HEK293T (cell line): Measurements from ENCODE around the gene AQP12A.
"Not testable (repeated sequence)": the region's sequence is repeated elsewhere in the genome, so short reads cannot be mapped to it uniquely, and the experiment has no call there.

Experiments
- CTCF ChIA-PET: fragments of 350-600 bp; formaldehyde crosslinking; extraction: SDS; loops from one replicate; lab custom pipeline; 2021; ENCODE audit warnings: antibody characterized with exemption, inconsistent platforms; lab: Yijun Ruan, JAX
- POLR2A ChIA-PET: fragments of 350-600 bp; formaldehyde crosslinking; extraction: SDS; loops from one replicate; lab custom pipeline; 2020; ENCODE audit warnings: antibody characterized with exemption, inconsistent platforms; lab: Yijun Ruan, JAX
- DNase-seq: peaks from one replicate; pipeline ENCODE4 v3.0.0; 2012; ENCODE audit warnings: mixed read lengths; ENCODE audit errors: extremely low spot score
- ARNT ChIP-seq: fragments of 450-650 bp; IDR thresholded peaks from 2 replicates; pipeline ENCODE4 v1.6.1; 2017; ENCODE audit warnings: mild to moderate bottlenecking
- BHLHE40 ChIP-seq: fragments of 450-650 bp; IDR thresholded peaks from 2 replicates; pipeline ENCODE4 v1.6.1; 2016; ENCODE audit warnings: mild to moderate bottlenecking, moderate library complexity, borderline replicate concordance
- CTBP1 ChIP-seq: fragments of 450-650 bp; IDR thresholded peaks from 2 replicates; pipeline ENCODE4 v1.6.1; 2016; ENCODE audit warnings: borderline replicate concordance
- ELF4 ChIP-seq: fragments of 450-650 bp; IDR thresholded peaks from 2 replicates; pipeline ENCODE4 v1.6.1; 2017; ENCODE audit warnings: antibody characterized with exemption
- FOXA1 ChIP-seq: fragments of 450-650 bp; IDR thresholded peaks from 2 replicates; pipeline ENCODE4 v1.6.1; 2016; ENCODE audit warnings: mild to moderate bottlenecking
- FOXK2 ChIP-seq: fragments of 450-650 bp; IDR thresholded peaks from 2 replicates; pipeline ENCODE4 v1.6.1; 2016; ENCODE audit warnings: mild to moderate bottlenecking
- FOXM1 ChIP-seq: fragments of 450-650 bp; IDR thresholded peaks from 2 replicates; pipeline ENCODE4 v1.6.1; 2017; ENCODE audit warnings: mild to moderate bottlenecking, borderline replicate concordance
- HDGF ChIP-seq: fragments of 450-650 bp; IDR thresholded peaks from 2 replicates; pipeline ENCODE4 v1.6.1; 2017; ENCODE audit warnings: antibody characterized with exemption, borderline replicate concordance
- L3MBTL2 ChIP-seq: fragments of 450-650 bp; conservative IDR thresholded peaks from 2 replicates; pipeline ENCODE4 v1.6.1; 2016; ENCODE audit warnings: mild to moderate bottlenecking
- LEF1 ChIP-seq: fragments of 450-650 bp; IDR thresholded peaks from 2 replicates; pipeline ENCODE4 v1.6.1; 2017; ENCODE audit warnings: mild to moderate bottlenecking, borderline replicate concordance
- NFRKB ChIP-seq: fragments of 450-650 bp; IDR thresholded peaks from 2 replicates; pipeline ENCODE4 v1.6.1; 2016; ENCODE audit warnings: mild to moderate bottlenecking, moderate library complexity
- SP1 ChIP-seq: fragments of 450-650 bp; IDR thresholded peaks from 2 replicates; pipeline ENCODE4 v1.6.1; 2017
- SUZ12 ChIP-seq: fragments of 450-650 bp; IDR thresholded peaks from 2 replicates; pipeline ENCODE4 v1.6.1; 2016; ENCODE audit warnings: mild to moderate bottlenecking
- TARDBP ChIP-seq: fragments of 450-650 bp; IDR thresholded peaks from 2 replicates; pipeline ENCODE4 v1.6.1; 2016
- ZNF384 ChIP-seq: fragments of 450-650 bp; IDR thresholded peaks from 2 replicates; pipeline ENCODE4 v1.6.1; 2016
- TF ChIP-seq, protein P1 (sequence below): fragments of 450-650 bp; IDR thresholded peaks from 2 replicates; pipeline ENCODE4 v1.6.1; 2016

The AQP12A gene

GRCh38 chr2:240686460-240686859 is 5.2 kb upstream of the AQP12A start:
- no peak for DNase-seq
- POLR2A ChIA-PET: no interaction called here
- CTCF ChIA-PET: no interaction called here
- TF ChIP-seq FOXM1 (no peak), NFRKB (no peak), TARDBP (no peak), CTBP1 (no peak), FOXK2 (no peak), BHLHE40 (no peak), SP1 (no peak), ARNT (no peak), L3MBTL2 (no peak), LEF1 (no peak), SUZ12 (no peak), HDGF (no peak), ZNF384 (no peak), FOXA1 (no peak), ELF4 (no peak)
- TF ChIP-seq, protein P1, sequence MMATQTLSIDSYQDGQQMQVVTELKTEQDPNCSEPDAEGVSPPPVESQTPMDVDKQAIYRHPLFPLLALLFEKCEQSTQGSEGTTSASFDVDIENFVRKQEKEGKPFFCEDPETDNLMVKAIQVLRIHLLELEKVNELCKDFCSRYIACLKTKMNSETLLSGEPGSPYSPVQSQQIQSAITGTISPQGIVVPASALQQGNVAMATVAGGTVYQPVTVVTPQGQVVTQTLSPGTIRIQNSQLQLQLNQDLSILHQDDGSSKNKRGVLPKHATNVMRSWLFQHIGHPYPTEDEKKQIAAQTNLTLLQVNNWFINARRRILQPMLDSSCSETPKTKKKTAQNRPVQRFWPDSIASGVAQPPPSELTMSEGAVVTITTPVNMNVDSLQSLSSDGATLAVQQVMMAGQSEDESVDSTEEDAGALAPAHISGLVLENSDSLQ: no peak

DNA sequence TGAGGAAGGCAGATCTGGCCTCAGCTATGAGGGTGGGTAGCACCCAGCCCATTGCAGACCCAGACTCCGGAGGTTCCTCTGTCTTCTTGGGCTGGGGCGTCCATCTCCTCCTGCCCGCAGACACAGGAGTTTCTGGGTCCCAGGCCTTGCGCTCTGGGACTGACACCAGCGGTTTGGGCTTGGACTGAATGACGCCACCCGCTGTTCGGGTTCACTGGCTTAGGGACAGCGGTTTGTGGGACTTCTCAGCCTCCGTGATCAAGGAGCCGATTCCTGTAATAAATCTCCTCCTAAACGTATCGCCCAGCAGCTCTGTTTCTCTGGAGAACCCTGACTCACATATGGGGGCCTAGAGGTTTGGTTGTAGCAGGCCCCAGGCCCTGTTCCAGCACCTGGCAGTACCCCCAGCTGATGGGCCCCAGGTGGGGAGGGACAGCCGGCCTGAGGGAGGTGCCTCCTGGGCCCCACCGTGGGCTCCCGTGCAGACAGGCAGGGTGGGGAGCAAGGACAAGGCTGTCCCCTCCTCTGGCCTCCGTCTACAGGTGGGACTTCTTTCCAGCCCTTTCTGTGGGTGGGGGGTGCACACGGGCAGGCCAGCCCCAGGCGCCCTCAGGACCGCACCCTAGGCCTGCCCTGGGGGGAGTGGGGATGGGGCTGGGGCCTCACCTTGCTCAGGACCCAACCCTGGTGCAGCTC is 4.5 kb upstream of the AQP12A start:
- TF ChIP-seq NFRKB (no peak), L3MBTL2 (no peak), TARDBP (no peak), FOXK2 (no peak), SUZ12 (no peak), FOXA1 (no peak), LEF1 (no peak), ZNF384 (no peak), SP1 (no peak), BHLHE40 (no peak), ARNT (no peak), HDGF (no peak), CTBP1 (no peak), ELF4 (no peak), FOXM1 (no peak)
- TF ChIP-seq, protein P1: no peak
- CTCF ChIA-PET: no interaction called here

DNA sequence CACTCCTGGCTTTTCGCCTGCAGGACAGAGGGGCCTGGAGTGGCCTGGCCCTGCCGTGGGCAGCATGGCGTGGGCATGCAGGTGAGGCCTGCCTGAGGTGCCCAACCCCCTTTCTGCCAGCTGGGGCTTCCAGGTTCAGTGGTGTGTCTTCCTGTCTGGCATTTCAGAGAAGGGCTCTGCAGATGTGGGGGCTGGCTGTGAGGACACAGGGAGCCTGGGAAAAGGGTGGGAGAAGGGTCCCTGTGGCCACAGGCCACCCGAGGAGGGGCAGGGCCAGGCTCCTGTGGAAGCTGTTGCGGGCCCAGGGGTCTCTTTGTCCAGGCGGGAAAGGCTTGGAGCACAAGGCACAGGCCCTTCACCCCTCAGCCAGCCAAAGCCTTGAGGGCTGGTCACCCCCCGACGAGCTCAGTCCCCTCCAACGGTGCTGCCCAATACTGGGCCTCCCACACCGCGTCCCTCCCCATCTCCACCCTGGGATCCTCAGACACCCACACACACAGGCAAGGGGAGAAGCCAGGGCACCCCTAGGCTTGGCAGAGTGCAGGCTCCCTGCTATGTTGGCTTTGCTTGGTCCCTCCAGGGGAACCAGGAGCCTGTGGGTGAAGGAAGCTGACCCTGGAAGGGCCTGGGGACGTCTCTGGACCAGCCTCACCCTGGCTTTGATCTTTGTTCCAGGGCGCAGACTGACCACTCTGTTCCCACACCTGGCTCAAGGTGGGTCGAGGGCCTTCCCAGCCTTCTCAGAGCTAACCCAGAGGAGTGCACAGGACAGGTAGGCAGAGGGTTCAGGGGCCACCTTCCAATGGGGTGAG is 3.7 kb upstream of the AQP12A start:
- DNase-seq: no peak
- TF ChIP-seq, protein P1: no peak
- TF ChIP-seq SP1 (no peak), SUZ12 (no peak), ELF4 (no peak), HDGF (no peak)
- CTCF ChIA-PET: no interaction called here
- POLR2A ChIA-PET: no interaction called here

More for the DNA sequence above, 4.5 kb upstream of the AQP12A start:
- DNase-seq: no peak
- POLR2A ChIA-PET: no interaction called here

- CTCF ChIA-PET: no interaction called here
- POLR2A ChIA-PET: no interaction called here
- no peak for DNase-seq
- TF ChIP-seq HDGF: no peak
- TF ChIP-seq NFRKB: no peak
- no peak for TF ChIP-seq SUZ12
- no peak for TF ChIP-seq BHLHE40
Observed at GRCh38 chr2:240688553-240688919, 3.1 kb upstream of the AQP12A start.

DNA sequence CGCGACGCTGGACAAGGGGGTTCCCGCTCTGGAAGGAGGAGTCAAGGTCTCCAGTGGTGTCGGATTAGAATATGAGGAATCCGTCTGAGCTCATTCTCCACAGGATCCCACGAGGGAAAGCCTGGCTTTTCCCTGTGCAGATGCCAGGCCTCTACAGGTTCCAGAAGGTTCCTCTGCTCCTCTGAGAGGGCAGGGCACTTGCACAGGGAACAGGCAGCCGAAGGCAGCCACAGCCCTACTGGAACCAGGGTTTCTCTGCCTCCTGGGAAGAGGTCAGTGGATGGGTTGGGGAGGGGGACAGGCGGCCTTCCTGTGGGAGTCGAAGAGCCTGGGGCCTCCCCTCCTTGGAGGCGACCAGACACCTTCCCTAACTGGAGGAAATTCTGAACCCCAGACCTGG is 1.7 kb upstream of the AQP12A start:
- DNase-seq: no peak
- TF ChIP-seq SUZ12 (no peak), HDGF (no peak), FOXM1 (no peak), CTBP1 (no peak), SP1 (no peak), ZNF384 (no peak), ARNT (no peak), NFRKB (no peak), ELF4 (no peak), BHLHE40 (no peak), FOXA1 (no peak), TARDBP (no peak), FOXK2 (no peak), L3MBTL2 (no peak), LEF1 (no peak)
- TF ChIP-seq, protein P1: no peak
- CTCF ChIA-PET: no interaction called here
- POLR2A ChIA-PET: no interaction called here

GRCh38 chr2:240690421-240691074 is 1.1 kb upstream of the AQP12A start:
- DNase-seq, POLR2A ChIA-PET, CTCF ChIA-PET: not testable (repeated sequence)

DNA sequence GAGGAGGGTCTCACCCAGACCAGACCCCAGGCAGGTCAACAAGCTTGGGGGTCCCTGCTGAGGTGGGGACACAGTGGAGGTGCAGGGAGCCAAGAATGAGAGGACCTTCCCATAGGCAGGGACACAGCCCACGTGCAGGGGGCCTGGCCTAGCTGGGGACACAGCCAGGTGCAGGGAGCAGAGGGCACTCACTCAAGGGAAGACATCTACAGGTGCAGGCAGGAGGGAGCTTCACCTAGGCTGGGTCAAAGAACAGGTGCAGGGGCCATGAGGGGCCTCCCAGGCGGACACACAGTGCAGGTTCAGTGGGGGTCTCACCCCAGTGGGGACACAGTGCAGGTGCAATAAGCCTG is 615 bp upstream of the AQP12A start:
- CTCF ChIA-PET: not testable (repeated sequence)

DNA sequence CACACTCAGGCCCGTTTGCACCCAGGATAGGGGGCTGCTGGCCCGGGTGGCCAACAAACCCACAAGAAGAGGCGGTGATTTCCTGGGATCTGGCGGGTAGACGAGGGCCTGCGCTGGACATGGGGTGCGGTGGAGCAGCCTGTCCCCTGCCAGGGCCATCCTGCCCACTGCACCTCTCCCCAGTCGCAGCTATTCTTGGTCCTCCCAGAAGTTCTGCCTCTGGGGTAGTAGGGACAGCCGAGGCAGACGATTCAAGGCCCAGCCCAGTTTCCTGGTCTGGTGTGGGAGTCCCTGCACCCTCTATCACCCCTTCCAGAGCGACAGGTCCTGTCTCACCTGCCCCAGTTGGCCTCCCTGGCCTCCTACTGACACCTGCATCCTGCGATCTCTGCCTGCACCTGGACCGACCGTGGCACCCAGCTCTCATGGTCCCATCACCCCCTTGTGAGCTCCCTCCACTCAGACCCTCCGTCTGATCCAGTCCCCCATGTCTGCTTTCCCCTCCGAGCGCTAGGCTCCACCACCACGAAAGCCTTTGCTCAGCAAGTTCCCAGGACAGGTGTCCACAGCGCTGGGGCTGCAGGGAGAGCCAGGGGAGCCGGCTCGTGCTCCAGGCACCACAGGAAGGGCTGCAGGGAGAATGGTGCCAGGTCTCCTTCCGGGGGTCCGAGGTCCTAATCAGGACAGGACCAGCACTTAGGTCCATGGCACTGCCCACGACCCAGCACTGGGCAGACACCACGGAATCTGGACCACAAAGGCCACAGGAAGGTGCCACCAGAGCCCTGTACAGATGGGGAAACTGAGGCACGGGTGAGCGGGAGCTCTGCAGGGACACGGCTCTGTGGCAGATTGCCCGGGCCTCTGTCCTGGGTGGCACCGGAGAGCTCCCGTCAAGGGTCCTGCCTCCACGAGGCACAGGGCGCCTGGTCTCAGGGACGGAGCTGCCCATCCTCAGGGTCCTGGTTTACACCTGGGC is 1.2 kb downstream of the AQP12A start:
- CTCF ChIA-PET, POLR2A ChIA-PET, DNase-seq: not testable (repeated sequence)

More for the DNA sequence above, 615 bp upstream of the AQP12A start:
- POLR2A ChIA-PET, DNase-seq: not testable (repeated sequence)
